ENCODE results near the gene FAM171A1. TPM values are rescaled to one million over a fixed set of nuclear protein-coding genes. Genes with fewer than 3 reads are reported as not detected.

The FAM171A1 gene
- total RNA-seq, 1 experiment from 2014 or later = 1.0 TPM

GRCh38 chr10:15183689-15184481 is 187.2 kb downstream of the FAM171A1 start:
- no peak for TF ChIP-seq CTCF (IDR thresholded peaks at IDR 0.05; ENCODE audit: unreplicated experiment)
- Mint-ChIP-seq H3K27me3 (ENCODE audit: unreplicated experiment) (peaks cover 45% of the 10 kb centered on the region), H3K4me3 (ENCODE audit: low read depth, unreplicated experiment) (no peak overlapping the region), H3K9me3 (ENCODE audit: low read depth, unreplicated experiment) (no peaks in the 10 kb centered on the region), H3K27ac (ENCODE audit: unreplicated experiment) (no peak overlapping the region), H3K36me3 (ENCODE audit: insufficient read depth, unreplicated experiment) (no peaks in the 10 kb centered on the region), H3K4me1 (ENCODE audit: low read depth, unreplicated experiment) (peaks cover 10% of the 10 kb centered on the region)
- intact Hi-C loops (cut with micrococcal nuclease; ENCODE audit: unreplicated experiment) = no loop called here
- CTCF ChIA-PET = no interaction called here
- DNase-seq = no peak
- BruUV-seq (replicated peaks) = no TSS peak

- no TSS peak for BruUV-seq (replicated peaks)
- Mint-ChIP-seq H3K4me3 (ENCODE audit: low read depth, unreplicated experiment) (no peak overlapping the region), H3K4me1 (ENCODE audit: low read depth, unreplicated experiment) (peaks cover 10% of the 10 kb centered on the region), H3K9me3 (ENCODE audit: low read depth, unreplicated experiment) (no peaks in the 10 kb centered on the region), H3K27me3 (ENCODE audit: unreplicated experiment) (peaks cover 45% of the 10 kb centered on the region), H3K27ac (ENCODE audit: unreplicated experiment) (no peak overlapping the region), H3K36me3 (ENCODE audit: insufficient read depth, unreplicated experiment) (no peaks in the 10 kb centered on the region)
- DNase-seq = no peak
- intact Hi-C loops (cut with micrococcal nuclease; ENCODE audit: unreplicated experiment) = no loop called here
- TF ChIP-seq CTCF (IDR thresholded peaks at IDR 0.05; ENCODE audit: unreplicated experiment) = no peak
- CTCF ChIA-PET = no interaction called here
Observed at GRCh38 chr10:15182540-15183207, 188.4 kb downstream of the FAM171A1 start.

GRCh38 chr10:15181576-15182156 is 189.4 kb downstream of the FAM171A1 start:
- intact Hi-C loops (cut with micrococcal nuclease; ENCODE audit: unreplicated experiment) = no loop called here
- Mint-ChIP-seq H3K4me3 (ENCODE audit: low read depth, unreplicated experiment) (no peak overlapping the region), H3K9me3 (ENCODE audit: low read depth, unreplicated experiment) (no peaks in the 10 kb centered on the region), H3K27me3 (ENCODE audit: unreplicated experiment) (peaks cover 37% of the 10 kb centered on the region), H3K36me3 (ENCODE audit: insufficient read depth, unreplicated experiment) (no peaks in the 10 kb centered on the region), H3K27ac (ENCODE audit: unreplicated experiment) (no peak overlapping the region), H3K4me1 (ENCODE audit: low read depth, unreplicated experiment) (peaks cover 10% of the 10 kb centered on the region)
- DNase-seq = no peak
- no TSS peak for BruUV-seq (replicated peaks)
- TF ChIP-seq CTCF (IDR thresholded peaks at IDR 0.05; ENCODE audit: unreplicated experiment) = no peak
- CTCF ChIA-PET = interaction anchor here (1.1 kb wide), 1 partner anchor 14 kb away, joined by 5 read pairs; no protein-coding TSS in a partner anchor

- intact Hi-C loops (cut with micrococcal nuclease; ENCODE audit: unreplicated experiment) = no loop called here
- DNase-seq = no peak
Observed at GRCh38 chr10:15180736-15181135, 190.4 kb downstream of the FAM171A1 start.

More at GRCh38 chr10:15180736-15181135, 190.4 kb downstream of the FAM171A1 start:
- BruUV-seq (replicated peaks) = no TSS peak
- H3K27ac Mint-ChIP-seq (ENCODE audit: unreplicated experiment) = no peak overlapping the region
- H3K27me3 Mint-ChIP-seq (ENCODE audit: unreplicated experiment) = peaks cover 37% of the 10 kb centered on the region
- no peak overlapping the region for H3K4me3 Mint-ChIP-seq (ENCODE audit: low read depth, unreplicated experiment)
- no peaks in the 10 kb centered on the region for H3K9me3 Mint-ChIP-seq (ENCODE audit: low read depth, unreplicated experiment)
- CTCF ChIA-PET = interaction anchor here (1.1 kb wide), 1 partner anchor 13 kb away, joined by 5 read pairs; no protein-coding TSS in a partner anchor
- H3K4me1 Mint-ChIP-seq (ENCODE audit: low read depth, unreplicated experiment) = peaks cover 10% of the 10 kb centered on the region
- no peak for TF ChIP-seq CTCF (IDR thresholded peaks at IDR 0.05; ENCODE audit: unreplicated experiment)
- H3K36me3 Mint-ChIP-seq (ENCODE audit: insufficient read depth, unreplicated experiment) = no peaks in the 10 kb centered on the region

All from Calu3 (cell line).